ENCODE data around the gene ARHGAP11A. TPM values are rescaled to one million over a fixed set of nuclear protein-coding genes. Genes with fewer than 3 reads are reported as not detected.

ARHGAP11A gene
- total RNA-seq, 1 donor from 2014 or later = 1.7 TPM

DNA sequence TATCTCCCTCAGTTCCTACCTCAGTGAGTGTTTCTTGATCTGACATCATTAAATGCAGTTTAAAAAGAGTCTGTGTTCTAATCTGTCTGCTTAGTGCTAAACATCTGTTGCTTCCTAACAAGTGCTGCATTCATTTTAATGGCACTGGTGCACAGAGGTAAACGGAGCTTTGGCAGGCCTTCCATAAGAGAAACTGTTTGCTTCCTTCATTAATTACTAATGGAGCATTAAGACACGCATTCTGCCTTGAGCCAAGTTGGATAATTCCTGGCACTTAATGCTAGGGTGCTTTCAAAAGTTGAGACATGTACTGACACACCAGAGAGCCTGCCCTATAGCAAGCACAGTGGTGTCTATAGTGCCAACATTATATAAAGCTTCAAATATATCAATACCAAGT, 60.9 kb downstream of the ARHGAP11A start:
- no peak for ATAC-seq
- no peak for DNase-seq (ENCODE audit: missing footprints)
- intact Hi-C loops (cut with DNase I) = no loop called here

DNA sequence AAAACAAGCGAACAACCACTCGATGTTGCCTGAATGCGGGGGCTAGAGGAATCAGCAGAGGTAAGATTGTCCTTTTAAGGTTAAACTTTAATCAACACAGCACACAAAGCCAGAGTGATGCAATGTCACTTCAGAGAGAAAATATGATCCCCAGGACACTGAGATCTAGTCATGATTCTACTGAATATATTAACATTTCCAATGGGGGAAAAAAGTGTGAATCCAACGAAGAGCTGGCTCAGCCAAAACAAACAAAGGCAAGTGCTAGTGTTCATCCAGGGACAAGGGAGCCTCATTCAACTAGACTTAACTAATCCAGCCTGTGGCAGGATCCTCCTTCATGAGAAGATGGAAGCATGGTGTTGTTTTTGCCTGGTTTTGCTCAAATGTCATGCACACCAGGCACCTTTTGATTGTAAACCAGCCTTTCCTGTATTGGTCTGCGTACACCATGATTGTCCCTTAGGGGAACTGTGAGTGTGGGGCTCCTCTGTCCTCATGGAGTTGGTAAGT, 62.0 kb downstream of the ARHGAP11A start:
- ATAC-seq = no peak
- intact Hi-C loops (cut with DNase I) = no loop called here
- DNase-seq (ENCODE audit: missing footprints) = no peak

DNA sequence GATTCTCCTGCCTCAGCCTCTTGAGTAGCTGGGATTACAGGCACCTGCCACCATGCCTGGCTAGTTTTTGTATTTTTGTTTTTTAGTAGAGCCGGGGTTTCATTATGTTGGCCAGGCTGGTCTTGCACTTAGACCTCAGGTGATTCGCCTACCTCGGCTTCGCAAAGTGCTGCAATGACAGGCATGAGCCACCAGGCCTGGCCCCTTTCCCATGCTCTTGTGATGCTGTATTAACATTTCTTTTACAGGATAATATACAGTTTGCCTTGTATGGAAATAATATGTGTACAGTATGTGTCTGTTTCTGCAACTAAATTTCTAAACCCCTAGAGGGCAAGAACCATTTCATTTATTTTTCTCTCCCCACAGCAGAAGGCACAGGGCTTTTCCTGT, 64.0 kb downstream of the ARHGAP11A start:
- DNase-seq (ENCODE audit: missing footprints) (no peak), ATAC-seq (no peak)
- intact Hi-C loops (cut with DNase I) = no loop called here

DNA sequence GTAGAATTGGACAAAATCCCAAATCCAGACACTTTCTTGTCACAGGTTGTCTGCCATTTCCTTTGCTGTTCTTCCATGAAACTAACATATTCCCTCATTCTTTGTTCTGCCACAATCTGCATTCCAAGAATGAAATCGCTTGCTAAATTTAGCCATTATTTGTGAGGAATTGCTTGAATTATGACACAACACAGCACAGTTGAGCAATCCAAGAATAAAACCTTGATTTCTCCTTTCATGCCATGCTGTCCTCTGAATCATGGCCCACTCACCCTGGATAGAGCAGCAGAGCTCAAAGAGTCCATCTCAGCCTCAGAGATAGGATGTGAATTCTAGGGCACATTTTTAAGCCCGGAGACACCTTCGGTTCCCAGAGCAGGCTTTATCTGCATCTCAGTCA, 67.3 kb downstream of the ARHGAP11A start:
- DNase-seq (ENCODE audit: missing footprints) = no peak
- intact Hi-C loops (cut with DNase I) = no loop called here
- no peak for ATAC-seq

DNA sequence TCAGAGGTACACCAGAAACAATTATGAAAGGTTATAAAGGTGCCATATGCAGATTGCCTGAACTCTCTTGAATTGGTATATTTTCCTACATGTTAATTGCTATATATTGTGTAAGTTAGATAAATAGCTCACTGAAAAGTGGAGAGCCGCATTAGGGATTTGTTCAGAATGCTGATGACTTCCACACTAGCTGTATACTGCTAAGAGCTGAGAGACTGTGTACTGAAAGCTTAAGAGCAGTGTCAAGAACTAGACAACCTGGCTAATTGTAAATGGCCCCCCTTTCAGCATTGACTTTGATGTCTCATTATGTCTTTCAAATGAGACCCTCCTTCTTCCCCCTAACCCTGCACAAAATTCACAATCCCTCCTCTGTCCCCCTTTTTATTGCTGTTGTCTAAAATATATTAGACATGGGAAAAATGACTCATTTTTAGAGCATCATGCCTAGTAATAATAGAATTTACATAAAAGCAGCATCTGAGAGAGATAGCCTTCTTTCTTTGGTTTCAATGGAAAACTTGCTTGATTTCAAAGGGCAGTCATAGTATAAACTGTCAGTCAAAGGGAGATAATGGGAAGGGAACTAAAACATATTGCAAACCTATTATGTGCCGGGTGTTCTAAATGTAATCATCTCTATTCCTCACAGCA, 67.8 kb downstream of the ARHGAP11A start:
- intact Hi-C loops (cut with DNase I) = no loop called here

DNA sequence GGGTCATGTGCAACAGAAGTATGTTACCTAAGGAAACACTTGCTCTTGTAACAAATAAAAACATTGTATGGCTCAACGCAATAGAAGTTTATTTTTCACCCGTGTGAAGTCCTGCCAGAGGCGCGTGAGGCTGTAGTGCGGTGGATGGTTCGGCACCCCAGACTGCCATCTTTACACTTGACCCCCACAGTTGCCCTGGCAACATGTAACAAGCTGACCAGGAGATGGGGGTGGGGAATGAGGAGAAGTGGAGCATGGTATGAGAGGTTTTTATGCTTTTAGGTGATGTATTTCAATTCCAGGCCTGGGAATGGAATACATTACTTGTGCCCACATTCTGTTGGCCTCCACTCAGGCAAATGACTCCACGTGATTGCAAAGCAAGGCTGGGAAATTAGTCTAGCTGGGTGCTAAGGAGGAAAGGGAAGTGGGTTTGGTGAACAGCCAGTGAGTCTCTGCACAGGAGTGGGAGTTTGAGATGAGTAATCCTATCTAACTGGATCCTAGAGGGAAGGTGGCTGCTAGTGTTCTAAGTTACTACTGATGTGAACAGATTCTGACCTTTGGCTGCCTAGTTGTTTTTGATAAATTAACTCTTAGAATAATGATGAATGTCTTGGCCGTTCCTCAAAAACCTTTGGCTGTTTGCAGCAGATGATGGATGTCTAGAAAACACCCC, 68.7 kb downstream of the ARHGAP11A start:
- ATAC-seq (no peak), DNase-seq (ENCODE audit: missing footprints) (no peak)
- intact Hi-C loops (cut with DNase I) = no loop called here

More for the DNA sequence above, 67.8 kb downstream of the ARHGAP11A start:
- ATAC-seq (no peak), DNase-seq (ENCODE audit: missing footprints) (no peak)

DNA sequence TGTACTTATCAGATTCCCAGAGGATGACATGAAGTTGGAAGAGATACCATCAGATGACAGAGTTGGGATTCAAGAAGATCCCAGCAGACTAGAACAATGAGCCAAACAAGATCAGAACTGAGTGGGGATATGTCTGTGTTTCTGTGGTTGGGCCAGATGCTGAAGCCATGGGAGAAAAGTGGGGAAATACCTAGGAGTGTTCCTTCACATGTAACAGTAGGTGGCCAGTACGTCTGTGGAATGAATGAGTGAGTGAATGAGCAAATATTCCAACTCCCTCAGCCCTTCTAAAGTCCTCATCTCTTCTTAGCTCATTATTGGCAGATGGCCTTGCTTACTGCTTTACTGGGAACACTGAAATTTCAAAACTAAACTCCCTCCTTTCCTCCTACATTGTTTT, 70.3 kb downstream of the ARHGAP11A start:
- ATAC-seq = peak; percentile 23
- no peak for DNase-seq (ENCODE audit: missing footprints)
- intact Hi-C loops (cut with DNase I) = no loop called here

DNA sequence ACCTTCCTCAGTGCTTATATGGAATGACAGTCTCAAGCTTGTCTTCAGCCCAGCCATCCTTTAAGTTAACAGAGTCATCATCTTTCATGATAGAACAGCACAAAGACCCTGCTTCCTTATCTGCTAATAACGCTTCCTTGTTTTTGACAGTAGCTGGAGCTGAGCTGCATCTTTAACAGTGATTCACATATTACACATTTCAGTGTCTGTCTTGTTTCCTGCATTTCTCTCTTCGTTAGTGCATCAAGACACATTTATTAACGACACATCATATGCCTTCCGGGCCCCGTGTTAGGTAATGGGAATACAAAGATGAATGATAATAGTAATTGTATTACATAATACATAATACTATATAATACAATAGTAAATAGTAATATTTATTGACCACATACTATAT, 72.3 kb downstream of the ARHGAP11A start:
- no peak for ATAC-seq
- intact Hi-C loops (cut with DNase I) = no loop called here
- no peak for DNase-seq (ENCODE audit: missing footprints)

DNA sequence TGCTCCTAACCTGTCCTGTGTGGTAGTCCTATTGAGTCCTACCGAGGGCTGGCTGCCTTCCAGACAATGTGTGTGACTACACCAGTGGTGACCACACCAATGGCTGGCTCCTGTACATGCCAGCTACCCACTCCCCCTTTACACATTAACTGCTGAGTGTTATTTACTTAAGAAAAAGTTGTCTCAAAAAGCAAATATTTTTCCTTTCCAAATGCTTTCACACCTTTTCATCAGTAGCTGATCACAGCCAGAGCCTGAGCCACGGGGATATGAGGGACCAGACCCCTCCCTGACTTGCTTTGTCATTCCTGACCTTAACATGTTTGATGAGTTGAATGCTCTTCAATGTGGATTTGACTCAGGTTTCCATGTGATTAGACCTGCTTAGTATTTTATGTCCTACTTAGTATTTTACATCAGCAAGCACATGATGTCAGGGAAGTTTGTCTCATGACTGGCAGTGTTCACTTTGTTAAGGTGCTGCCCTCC, 72.9 kb downstream of the ARHGAP11A start:
- no peak for DNase-seq (ENCODE audit: missing footprints)
- no peak for ATAC-seq
- intact Hi-C loops (cut with DNase I) = no loop called here

Other genes starting within 250 kb of the ARHGAP11A start
- gene GOLGA8K, start 212.2 kb upstream of the ARHGAP11A start, total RNA-seq = not detected
- gene GOLGA8O, start 159.9 kb upstream of the ARHGAP11A start, total RNA-seq = 1.5 TPM
- gene GOLGA8N, start 22.0 kb upstream of the ARHGAP11A start, total RNA-seq = 10.3 TPM
- gene SCG5, start 26.2 kb downstream of the ARHGAP11A start, total RNA-seq = not detected
- not detected for gene GREM1, start 102.5 kb downstream of the ARHGAP11A start, total RNA-seq

All from Right ventricle myocardium inferior (tissue), 1 donor.